ENCODE results near the gene GRHPR. TPM values are rescaled to one million over a fixed set of nuclear protein-coding genes. Genes with fewer than 3 reads are reported as not detected.

The GRHPR gene
- total and polyA plus RNA-seq, 10 of the 15 experiments (the other 5 are each of a cell fraction or from before 2014, with no cell fraction given): 52.4 to 194 (median 126) TPM

DNA sequence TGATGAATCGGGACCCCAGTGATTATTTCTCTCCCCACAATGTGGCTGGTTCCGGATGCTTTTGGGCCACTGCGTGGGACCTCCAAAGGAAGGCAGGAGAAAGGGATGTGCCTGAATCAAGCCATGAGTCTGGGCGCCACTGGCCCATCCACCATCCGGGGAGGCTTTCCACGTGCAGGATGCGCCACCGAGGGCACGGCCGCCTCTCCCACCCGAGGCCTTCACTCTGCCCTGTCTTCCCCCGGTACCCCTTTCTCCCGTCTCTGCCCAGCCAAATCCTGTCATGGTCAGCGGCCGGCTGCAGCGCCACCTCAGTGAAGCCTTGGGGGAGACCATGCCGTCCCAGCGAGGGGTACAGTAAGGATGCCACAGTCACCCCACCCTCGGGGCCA, 43.9 kb upstream of the GRHPR start (continued):
- TF ChIP-seq, protein P1, sequence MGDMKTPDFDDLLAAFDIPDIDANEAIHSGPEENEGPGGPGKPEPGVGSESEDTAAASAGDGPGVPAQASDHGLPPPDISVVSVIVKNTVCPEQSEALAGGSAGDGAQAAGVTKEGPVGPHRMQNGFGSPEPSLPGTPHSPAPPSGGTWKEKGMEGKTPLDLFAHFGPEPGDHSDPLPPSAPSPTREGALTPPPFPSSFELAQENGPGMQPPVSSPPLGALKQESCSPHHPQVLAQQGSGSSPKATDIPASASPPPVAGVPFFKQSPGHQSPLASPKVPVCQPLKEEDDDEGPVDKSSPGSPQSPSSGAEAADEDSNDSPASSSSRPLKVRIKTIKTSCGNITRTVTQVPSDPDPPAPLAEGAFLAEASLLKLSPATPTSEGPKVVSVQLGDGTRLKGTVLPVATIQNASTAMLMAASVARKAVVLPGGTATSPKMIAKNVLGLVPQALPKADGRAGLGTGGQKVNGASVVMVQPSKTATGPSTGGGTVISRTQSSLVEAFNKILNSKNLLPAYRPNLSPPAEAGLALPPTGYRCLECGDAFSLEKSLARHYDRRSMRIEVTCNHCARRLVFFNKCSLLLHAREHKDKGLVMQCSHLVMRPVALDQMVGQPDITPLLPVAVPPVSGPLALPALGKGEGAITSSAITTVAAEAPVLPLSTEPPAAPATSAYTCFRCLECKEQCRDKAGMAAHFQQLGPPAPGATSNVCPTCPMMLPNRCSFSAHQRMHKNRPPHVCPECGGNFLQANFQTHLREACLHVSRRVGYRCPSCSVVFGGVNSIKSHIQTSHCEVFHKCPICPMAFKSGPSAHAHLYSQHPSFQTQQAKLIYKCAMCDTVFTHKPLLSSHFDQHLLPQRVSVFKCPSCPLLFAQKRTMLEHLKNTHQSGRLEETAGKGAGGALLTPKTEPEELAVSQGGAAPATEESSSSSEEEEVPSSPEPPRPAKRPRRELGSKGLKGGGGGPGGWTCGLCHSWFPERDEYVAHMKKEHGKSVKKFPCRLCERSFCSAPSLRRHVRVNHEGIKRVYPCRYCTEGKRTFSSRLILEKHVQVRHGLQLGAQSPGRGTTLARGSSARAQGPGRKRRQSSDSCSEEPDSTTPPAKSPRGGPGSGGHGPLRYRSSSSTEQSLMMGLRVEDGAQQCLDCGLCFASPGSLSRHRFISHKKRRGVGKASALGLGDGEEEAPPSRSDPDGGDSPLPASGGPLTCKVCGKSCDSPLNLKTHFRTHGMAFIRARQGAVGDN (IDR thresholded peaks at IDR 0.05): peak; percentile 68; the same call in 1 of the 2 replicates
- TF ChIP-seq POLR2A (IDR thresholded peaks at IDR 0.05; ENCODE audit: low read depth, low read length) (0 out of 2 replicates have a peak, but pooled peaks have one; percentile 28), POLR2AphosphoS5 (IDR thresholded peaks at IDR 0.05; ENCODE audit: low read length) (peak; percentile 59), TARDBP (IDR thresholded peaks at IDR 0.05; ENCODE audit: borderline replicate concordance) (no peak), FOXM1 (IDR thresholded peaks at IDR 0.05; ENCODE audit: low read depth, low read length) (no peak), NBN (IDR thresholded peaks at IDR 0.05) (peak; percentile 46; the same call in 1 of the 2 replicates), BHLHE40 (IDR thresholded peaks at IDR 0.05; ENCODE audit: borderline replicate concordance in 1 of 2, low read depth in 2 of 2, low read length in 1 of 2) (0 out of 4 replicates have a peak, but pooled peaks of 1 of the 2 experiments have one; percentile 7), BRCA1 (IDR thresholded peaks at IDR 0.05; ENCODE audit: low read depth, low read length) (no peak), HDGF (IDR thresholded peaks at IDR 0.05) (peak; percentile 86)
- TF ChIP-seq, protein P2, sequence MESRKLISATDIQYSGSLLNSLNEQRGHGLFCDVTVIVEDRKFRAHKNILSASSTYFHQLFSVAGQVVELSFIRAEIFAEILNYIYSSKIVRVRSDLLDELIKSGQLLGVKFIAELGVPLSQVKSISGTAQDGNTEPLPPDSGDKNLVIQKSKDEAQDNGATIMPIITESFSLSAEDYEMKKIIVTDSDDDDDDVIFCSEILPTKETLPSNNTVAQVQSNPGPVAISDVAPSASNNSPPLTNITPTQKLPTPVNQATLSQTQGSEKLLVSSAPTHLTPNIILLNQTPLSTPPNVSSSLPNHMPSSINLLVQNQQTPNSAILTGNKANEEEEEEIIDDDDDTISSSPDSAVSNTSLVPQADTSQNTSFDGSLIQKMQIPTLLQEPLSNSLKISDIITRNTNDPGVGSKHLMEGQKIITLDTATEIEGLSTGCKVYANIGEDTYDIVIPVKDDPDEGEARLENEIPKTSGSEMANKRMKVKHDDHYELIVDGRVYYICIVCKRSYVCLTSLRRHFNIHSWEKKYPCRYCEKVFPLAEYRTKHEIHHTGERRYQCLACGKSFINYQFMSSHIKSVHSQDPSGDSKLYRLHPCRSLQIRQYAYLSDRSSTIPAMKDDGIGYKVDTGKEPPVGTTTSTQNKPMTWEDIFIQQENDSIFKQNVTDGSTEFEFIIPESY (IDR thresholded peaks at IDR 0.05): peak; percentile 75; the same call in 1 of the 2 replicates
- TF ChIP-seq, protein P3, sequence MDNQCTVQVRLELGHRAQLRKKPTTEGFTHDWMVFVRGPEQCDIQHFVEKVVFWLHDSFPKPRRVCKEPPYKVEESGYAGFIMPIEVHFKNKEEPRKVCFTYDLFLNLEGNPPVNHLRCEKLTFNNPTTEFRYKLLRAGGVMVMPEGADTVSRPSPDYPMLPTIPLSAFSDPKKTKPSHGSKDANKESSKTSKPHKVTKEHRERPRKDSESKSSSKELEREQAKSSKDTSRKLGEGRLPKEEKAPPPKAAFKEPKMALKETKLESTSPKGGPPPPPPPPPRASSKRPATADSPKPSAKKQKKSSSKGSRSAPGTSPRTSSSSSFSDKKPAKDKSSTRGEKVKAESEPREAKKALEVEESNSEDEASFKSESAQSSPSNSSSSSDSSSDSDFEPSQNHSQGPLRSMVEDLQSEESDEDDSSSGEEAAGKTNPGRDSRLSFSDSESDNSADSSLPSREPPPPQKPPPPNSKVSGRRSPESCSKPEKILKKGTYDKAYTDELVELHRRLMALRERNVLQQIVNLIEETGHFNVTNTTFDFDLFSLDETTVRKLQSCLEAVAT (IDR thresholded peaks at IDR 0.05): peak; percentile 79

Measured in GM12878 (cell line).